ENCODE data around the gene RAP2A. TPM values are rescaled to one million over a fixed set of nuclear protein-coding genes. Genes with fewer than 3 reads are reported as not detected.

The RAP2A gene
- total RNA-seq, 1 experiment from 2014 or later: 32.1 TPM

DNA sequence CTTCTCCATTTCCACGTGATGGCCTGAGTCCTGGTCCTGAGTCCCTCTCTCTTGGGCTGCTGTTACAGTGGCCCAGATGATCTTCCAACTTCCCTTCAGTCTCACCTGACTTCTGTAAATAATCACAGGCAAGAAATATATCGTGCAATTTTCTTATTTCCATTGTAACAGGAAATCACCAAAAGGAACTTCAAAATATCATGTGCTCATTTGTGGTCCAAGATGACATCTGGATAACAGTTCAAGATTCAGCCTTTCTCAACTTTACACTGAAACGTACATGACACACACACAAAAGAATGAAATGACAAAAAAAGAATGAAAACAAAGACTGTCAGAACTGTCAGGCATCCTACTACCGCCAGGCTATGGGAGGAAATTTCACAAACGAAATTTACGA lies 22.0 kb upstream of the RAP2A start:
- Histone ChIP-seq H3K23ac (ENCODE audit: insufficient read length, low read depth, low read length) (no peak overlapping the region), H3K9me3 (ENCODE audit: control insufficient read depth, low read depth, low read length) (no peaks in the 10 kb centered on the region), H4K20me1 (ENCODE audit: control insufficient read depth, insufficient read depth, insufficient read length) (no peaks in the 10 kb centered on the region), H3T11ph (ENCODE audit: low read length) (no peak overlapping the region), H2AK5ac (ENCODE audit: insufficient read length, low read length) (no peak overlapping the region), H3K27me3 (ENCODE audit: insufficient read depth, low read length) (no peaks in the 10 kb centered on the region; the same call in 1 of the 2 replicates), H3K4ac (ENCODE audit: low read depth, low read length) (no peak overlapping the region), H3K27ac (ENCODE audit: insufficient read length, low read depth, low read length) (no peak overlapping the region), H2BK120ac (ENCODE audit: low read depth, low read length, poor library complexity, severe bottlenecking) (no peak overlapping the region), H2BK20ac (ENCODE audit: low read depth, low read length, poor library complexity, severe bottlenecking) (no peak overlapping the region), H3K4me1 (ENCODE audit: insufficient read depth, low read length) (0 out of 2 replicates have a peak, but pooled peaks cover 2% of the 10 kb centered on the region), H3K14ac (ENCODE audit: insufficient read depth, low read length) (no peak overlapping the region), H2BK15ac (ENCODE audit: low read depth, low read length) (no peak overlapping the region), H3K79me1 (ENCODE audit: insufficient read depth, low read depth, low read length, poor library complexity, severe bottlenecking) (no peaks in the 10 kb centered on the region), H3K56ac (ENCODE audit: insufficient read length, low read depth, low read length) (no peak overlapping the region), H4K8ac (replicated peaks; ENCODE audit: insufficient read length, low read depth, low read length) (no peak overlapping the region), H2AFZ (ENCODE audit: low read length) (no peak overlapping the region), H3K79me2 (ENCODE audit: insufficient read depth, low read length) (no peaks in the 10 kb centered on the region), H3K23me2 (ENCODE audit: insufficient read length, low read depth, low read length, poor library complexity, severe bottlenecking) (no peaks in the 10 kb centered on the region), H2BK12ac (ENCODE audit: insufficient read length, low read depth, low read length) (no peak overlapping the region), H4K91ac (ENCODE audit: insufficient read length, low read depth, low read length) (no peak overlapping the region), H2BK5ac (ENCODE audit: insufficient read length, low read length) (no peak overlapping the region), H3K4me2 (ENCODE audit: insufficient read depth, insufficient read length, low read length) (no peak overlapping the region), H3K18ac (ENCODE audit: insufficient read length, low read depth, low read length) (no peak overlapping the region), H3K9ac (ENCODE audit: extremely low read depth, insufficient read length, low read length) (no peak overlapping the region), H4K5ac (ENCODE audit: insufficient read length, low read depth, low read length) (no peak overlapping the region)
- Mint-ChIP-seq H3K27ac (no peak overlapping the region), H3K27me3 (ENCODE audit: low read depth) (peaks cover 11% of the 10 kb centered on the region), H3K4me1 (peaks cover 6 to 9% of the 10 kb centered on the region in 2 experiments; a peak in 3 of 4 replicates), H3K4me3 (no peak overlapping the region), H3K36me3 (ENCODE audit: insufficient read depth in 1 of 3, low read depth in 3 of 3) (no peaks in the 10 kb centered on the region), H3K9me3 (no peaks in the 10 kb centered on the region)
- no peak for DNase-seq
- TF ChIP-seq, protein P1, sequence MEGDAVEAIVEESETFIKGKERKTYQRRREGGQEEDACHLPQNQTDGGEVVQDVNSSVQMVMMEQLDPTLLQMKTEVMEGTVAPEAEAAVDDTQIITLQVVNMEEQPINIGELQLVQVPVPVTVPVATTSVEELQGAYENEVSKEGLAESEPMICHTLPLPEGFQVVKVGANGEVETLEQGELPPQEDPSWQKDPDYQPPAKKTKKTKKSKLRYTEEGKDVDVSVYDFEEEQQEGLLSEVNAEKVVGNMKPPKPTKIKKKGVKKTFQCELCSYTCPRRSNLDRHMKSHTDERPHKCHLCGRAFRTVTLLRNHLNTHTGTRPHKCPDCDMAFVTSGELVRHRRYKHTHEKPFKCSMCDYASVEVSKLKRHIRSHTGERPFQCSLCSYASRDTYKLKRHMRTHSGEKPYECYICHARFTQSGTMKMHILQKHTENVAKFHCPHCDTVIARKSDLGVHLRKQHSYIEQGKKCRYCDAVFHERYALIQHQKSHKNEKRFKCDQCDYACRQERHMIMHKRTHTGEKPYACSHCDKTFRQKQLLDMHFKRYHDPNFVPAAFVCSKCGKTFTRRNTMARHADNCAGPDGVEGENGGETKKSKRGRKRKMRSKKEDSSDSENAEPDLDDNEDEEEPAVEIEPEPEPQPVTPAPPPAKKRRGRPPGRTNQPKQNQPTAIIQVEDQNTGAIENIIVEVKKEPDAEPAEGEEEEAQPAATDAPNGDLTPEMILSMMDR (conservative IDR thresholded peaks at IDR 0.05): no peak
- WGBS (ENCODE audit: extremely low coverage, insufficient read length, low lambda C conversion rate): no CpG with 5 or more reads among the region's 6 CpGs
